K562 (cell line): Measurements from ENCODE around the gene MYBPH. TPM values are rescaled to one million over a fixed set of nuclear protein-coding genes. Genes with fewer than 3 reads are reported as not detected.

Source experiments
- ATAC-seq: fragments of 200-7000 bp; cut with Tn5 transposase; 3 replicates; pipeline ENCODE4 v1.9.1; 2020; ENCODE audit warnings: moderate library complexity
- BruUV-seq: library from RNA; stranded (reverse); fragments of 400-500 nt; replicated peaks from 2 replicates; lab custom pipeline; 2021; lab: Mats Ljungman, UMichigan
- CTCF ChIA-PET: fragments of 300-600 bp; formaldehyde crosslinking; extraction: SDS; loops from one replicate; lab custom pipeline; 2021; ENCODE audit warnings: low intra/inter-chr PET ratio; lab: Yijun Ruan, JAX
- POLR2A ChIA-PET: fragments of 300-600, 350-650 bp; sonication (Branson Sonifier 250); formaldehyde crosslinking; extraction: SDS; loops from one replicate; lab custom pipeline; 2021; ENCODE audit warnings: antibody characterized with exemption, inconsistent platforms; lab: Yijun Ruan, JAX
- DNase-seq, 4 experiments: peaks; one replicate each; pipeline versions ENCODE4 v3.0.0 to v3.0.0-alpha.2; 2011 to 2018; ENCODE audit warnings: low spot score in 3 of 4, mixed read lengths in 3 of 4; ENCODE audit errors: extremely low read depth in 1 of 4
- FAIRE-seq: peaks from 2 replicates; lab custom pipeline; 2011; peaks lifted over from hg19 to GRCh38; lab: Jason Lieb, UNC
- H2AFZ ChIP-seq: 2 replicates; pipeline ENCODE4 v1.6.0; 2011; ENCODE audit warnings: low read depth, low read length, control low read depth, inconsistent platforms
- H3K27ac ChIP-seq: fragments of 200-600 bp; 3 replicates; pipeline ENCODE4 v1.8.0; 2011; ENCODE audit warnings: low read depth, mild to moderate bottlenecking, control low read depth, inconsistent platforms, low read length, moderate library complexity, mixed read lengths; ENCODE audit errors: extremely low read depth
- H3K27me3 ChIP-seq, 2 experiments: fragments of 300-600 bp in 1 of 2; 2 replicates in 1 of 2; 3 replicates in 1 of 2; pipeline versions ENCODE4 v1.6.0 to v1.8.0; 2011; ENCODE audit warnings: inconsistent platforms in 2 of 2, low read length in 2 of 2, mild to moderate bottlenecking in 1 of 2, mixed read lengths in 1 of 2, moderate library complexity in 1 of 2; ENCODE audit not compliant: control insufficient read depth in 2 of 2, insufficient read depth in 2 of 2
- H3K36me3 ChIP-seq: fragments of 300-600 bp; 3 replicates; pipeline ENCODE4 v1.8.0; 2011; ENCODE audit warnings: mild to moderate bottlenecking, low read length, inconsistent platforms; ENCODE audit not compliant: control insufficient read depth, insufficient read depth
- H3K4me1 ChIP-seq, 2 experiments: fragments of 200-600 bp in 1 of 2; replicated peaks in 1 of 2; 2 replicates in 1 of 2; 3 replicates in 1 of 2; pipeline versions ENCODE4 v1.5.1 to v1.8.0; 2011; ENCODE audit warnings: inconsistent platforms in 2 of 2, low read length in 2 of 2, mild to moderate bottlenecking in 1 of 2, mixed read lengths in 1 of 2, moderate library complexity in 1 of 2; ENCODE audit not compliant: control insufficient read depth in 2 of 2, insufficient read depth in 2 of 2
- H3K4me2 ChIP-seq: 2 replicates; pipeline ENCODE4 v1.6.1; 2011; ENCODE audit warnings: low read length, control low read depth, inconsistent platforms, mixed read lengths; ENCODE audit not compliant: insufficient read depth
- H3K4me3 ChIP-seq: fragments of 200-600 bp; sonication (generic), shearing (Covaris generic); 2 replicates; pipeline ENCODE4 v1.5.1; 2016; ENCODE audit warnings: control low read depth, inconsistent platforms
- H3K79me2 ChIP-seq: fragments of 200-600 bp; 3 replicates; pipeline ENCODE4 v1.8.0; 2011; ENCODE audit warnings: low read length, inconsistent platforms; ENCODE audit not compliant: control insufficient read depth, insufficient read depth
- H3K9ac ChIP-seq, 2 experiments: 2 replicates each; pipeline versions ENCODE4 v1.6.0 to v1.6.1; 2011; ENCODE audit warnings: low read depth in 2 of 2, low read length in 2 of 2, control low read depth in 1 of 2, inconsistent platforms in 1 of 2, mild to moderate bottlenecking in 1 of 2, mixed read lengths in 1 of 2; ENCODE audit not compliant: insufficient read depth in 1 of 2
- H3K9me1 ChIP-seq: one replicate; pipeline ENCODE4 v1.6.0; 2011; ENCODE audit warnings: inconsistent platforms, mild to moderate bottlenecking, low read length, moderate library complexity; ENCODE audit not compliant: control insufficient read depth, insufficient read depth
- H3K9me3 ChIP-seq: replicated peaks from 2 replicates; pipeline ENCODE4 v1.5.1; 2011; ENCODE audit warnings: low read depth, low read length, inconsistent platforms; ENCODE audit not compliant: control insufficient read depth, insufficient read depth
- H4K20me1 ChIP-seq: replicated peaks from 2 replicates; pipeline ENCODE4 v1.6.1; 2011; ENCODE audit warnings: low read length, inconsistent platforms, mixed read lengths; ENCODE audit not compliant: control insufficient read depth, insufficient read depth
- CTCF ChIP-seq, 3 experiments: IDR thresholded peaks in 2 of 3; conservative IDR thresholded peaks in 1 of 3; 2 replicates each; pipeline ENCODE4 v1.5.1; 2011 to 2012; ENCODE audit warnings: low read length in 3 of 3, mild to moderate bottlenecking in 3 of 3, control low read depth in 2 of 3, improper control_type of control experiment in 1 of 3, inconsistent platforms in 1 of 3, low read depth in 1 of 3, mixed read lengths in 1 of 3, moderate library complexity in 1 of 3; ENCODE audit not compliant: insufficient read depth in 2 of 3
- NFATC3 ChIP-seq: fragments of 450-650 bp; IDR thresholded peaks from 2 replicates; pipeline ENCODE4 v1.6.1; 2017; ENCODE audit warnings: mild to moderate bottlenecking
- ZNF121 ChIP-seq: sonication (generic); formaldehyde crosslinking; conservative IDR thresholded peaks from 2 replicates; pipeline ENCODE4 v1.8.0; 2022; ENCODE audit warnings: missing genetic modification reagents
- ZNF24 ChIP-seq: fragments of 450-650 bp; IDR thresholded peaks from 2 replicates; pipeline ENCODE4 v1.6.1; 2016
- ZNF324 ChIP-seq: fragments of 250-450 bp; sonication (Bioruptor Pico); IDR thresholded peaks from 2 replicates; pipeline ENCODE4 v1.4.0; 2020; ENCODE audit warnings: mild to moderate bottlenecking
- WGBS: fragments of 100-300 bp; shearing (Covaris generic); methylation state at CpG from one replicate; pipeline ENCODE4 v1.1.6; 2016; ENCODE audit warnings: low coverage, mixed read lengths; ENCODE audit not compliant: insufficient coverage; ENCODE audit errors: missing lambda C conversion rate; 5-methylcytosine and 5-hydroxymethylcytosine counted together
- in situ Hi-C: fragments of 300-500 bp; cut with MboI; formaldehyde crosslinking; loops from 4 replicates; pipeline ENCODE4 v1.15.0; 2018; ENCODE audit warnings: inconsistent platforms, mixed read lengths
- intact Hi-C: fragments of 100-400 bp; cut with micrococcal nuclease; formaldehyde crosslinking; loops from 2 replicates; pipeline ENCODE4 v1.14.2; 2022
- polyA plus RNA-seq, 8 experiments: library from polyadenylated mRNA; depleted of rRNA in 4 of 8; stranded (reverse) in 5 of 8; unstranded in 3 of 8; fragments of >200 nt; fragmentation: Nextera tagmentation in 2 of 8; fragmentation: Illumina TruSeq in 1 of 8; extraction: Ambion mirVana in 2 of 8; extraction: Trizol in 1 of 8; gene quantifications; 2 replicates each; pipeline versions ENCODE4 v1.2.1 to v1.2.3, GENCODE V29; 2011 to 2014; ENCODE audit warnings: inconsistent platforms in 1 of 8, missing spikeins in 1 of 8
- total RNA-seq, 7 experiments: library from RNA; depleted of rRNA in 6 of 7; stranded (reverse); fragments of >200 nt in 6 of 7; fragmentation: Illumina TruSeq in 2 of 7; extraction: Trizol in 2 of 7; gene quantifications; 2 replicates each; pipeline versions ENCODE4 v1.2.1 to v1.2.3, GENCODE V29; 2011 to 2021; ENCODE audit warnings: low replicate concordance in 1 of 7

MYBPH gene
- total and polyA plus RNA-seq, 9 of the 15 experiments (the other 6 are each of a cell fraction or from before 2014, with no cell fraction given) = 0.13 TPM; not detected in 8

GRCh38 chr1:203136409-203137042 lies 39.1 kb downstream of the MYBPH start:
- ChIA-PET CTCF (no interaction called here), POLR2A (no interaction called here)
- H3K27ac ChIP-seq = no peak overlapping the region
- H3K27me3 ChIP-seq = peaks cover 25 to 66% of the 10 kb centered on the region in 2 experiments
- H3K9me1 ChIP-seq = no peaks in the 10 kb centered on the region
- H3K9me3 ChIP-seq = no peaks in the 10 kb centered on the region
- no peak overlapping the region for H3K4me3 ChIP-seq
- H3K36me3 ChIP-seq = no peaks in the 10 kb centered on the region
- BruUV-seq = no TSS peak
- DNase-seq = no peak
- H3K4me2 ChIP-seq = no peak overlapping the region
- in situ Hi-C loops = no loop called here
- H2AFZ ChIP-seq = no peak overlapping the region
- TF ChIP-seq ZNF24 (peak; percentile 91), NFATC3 (no peak), CTCF (IDR thresholded peaks at IDR 0.05 in 2 of 3, conservative IDR thresholded peaks at IDR 0.05 in 1 of 3; ENCODE audit: insufficient read depth in 2 of 3, low read depth in 1 of 3, low read length in 3 of 3) (0 out of 6 replicates have a peak, but pooled peaks of 1 of the 3 experiments have one; percentile 21), ZNF121 (CRISPR knock-in tag) (peak; percentile 58), ZNF324 (CRISPR knock-in tag) (no peak)
- TF ChIP-seq, all 486 proteins: peak for 3
- FAIRE-seq (no peak), ATAC-seq (peak; percentile 46; the same call in 2 of the 3 replicates)
- Histone ChIP-seq H3K4me1 (no peaks in the 10 kb centered on the region), H3K79me2 (no peaks in the 10 kb centered on the region), H4K20me1 (0 out of 2 replicates have a peak, but pooled peaks cover 3% of the 10 kb centered on the region), H3K9ac (no peak overlapping the region)
- WGBS = 0% methylated on average over 1 of the region's 1 CpG
- intact Hi-C loops = no loop called here
